Renal cortical epithelial cell (primary cell): ENCODE measurements around the gene DDX10. TPM values are rescaled to one million over a fixed set of nuclear protein-coding genes. Genes with fewer than 3 reads are reported as not detected.
A peak's percentile ranks its signal among the peaks of the same experiment; 100 is the strongest.

ENCODE experiments used
- DNase-seq: peaks from one replicate; pipeline ENCODE4 v3.0.0-alpha.2; 2011; ENCODE audit warnings: low read depth
- total RNA-seq: library from RNA; depleted of rRNA; stranded (reverse); fragments of >200 nt; gene quantifications from 2 replicates; pipeline ENCODE4 v1.2.3, GENCODE V29; 2014

DDX10 gene
- total RNA-seq, 1 donor from 2014 or later, result 29.4 TPM

- DNase-seq, result peak; percentile 20
Observed at GRCh38 chr11:108938604-108939003, 273.7 kb downstream of the DDX10 start.

- DNase-seq, result no peak
Observed at GRCh38 chr11:108939135-108939534, 274.3 kb downstream of the DDX10 start.

DNA sequence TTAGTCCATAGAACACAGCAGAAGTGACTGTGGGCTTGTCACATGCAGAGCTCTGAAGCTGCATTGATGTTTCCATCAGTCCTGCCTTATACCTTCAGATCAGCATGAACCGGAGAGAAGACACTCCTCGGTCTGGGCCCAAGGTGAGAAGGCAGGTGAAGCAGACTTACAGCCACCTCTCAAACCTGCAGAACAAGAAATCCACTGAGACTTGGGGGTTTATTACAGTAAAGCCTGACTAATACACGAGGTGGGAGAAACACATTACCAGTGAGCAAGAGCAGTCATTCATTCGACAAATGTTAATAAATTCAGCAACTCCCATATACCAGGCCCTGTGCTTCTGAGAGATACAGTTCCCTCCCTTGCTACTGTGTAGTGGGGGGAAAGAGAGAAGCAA lies 279.0 kb downstream of the DDX10 start:
- no peak for DNase-seq

- DNase-seq, result no peak
Observed at GRCh38 chr11:108944471-108945178, 279.8 kb downstream of the DDX10 start.

- no peak for DNase-seq
Observed at GRCh38 chr11:108945341-108945740, 280.5 kb downstream of the DDX10 start.

DNA sequence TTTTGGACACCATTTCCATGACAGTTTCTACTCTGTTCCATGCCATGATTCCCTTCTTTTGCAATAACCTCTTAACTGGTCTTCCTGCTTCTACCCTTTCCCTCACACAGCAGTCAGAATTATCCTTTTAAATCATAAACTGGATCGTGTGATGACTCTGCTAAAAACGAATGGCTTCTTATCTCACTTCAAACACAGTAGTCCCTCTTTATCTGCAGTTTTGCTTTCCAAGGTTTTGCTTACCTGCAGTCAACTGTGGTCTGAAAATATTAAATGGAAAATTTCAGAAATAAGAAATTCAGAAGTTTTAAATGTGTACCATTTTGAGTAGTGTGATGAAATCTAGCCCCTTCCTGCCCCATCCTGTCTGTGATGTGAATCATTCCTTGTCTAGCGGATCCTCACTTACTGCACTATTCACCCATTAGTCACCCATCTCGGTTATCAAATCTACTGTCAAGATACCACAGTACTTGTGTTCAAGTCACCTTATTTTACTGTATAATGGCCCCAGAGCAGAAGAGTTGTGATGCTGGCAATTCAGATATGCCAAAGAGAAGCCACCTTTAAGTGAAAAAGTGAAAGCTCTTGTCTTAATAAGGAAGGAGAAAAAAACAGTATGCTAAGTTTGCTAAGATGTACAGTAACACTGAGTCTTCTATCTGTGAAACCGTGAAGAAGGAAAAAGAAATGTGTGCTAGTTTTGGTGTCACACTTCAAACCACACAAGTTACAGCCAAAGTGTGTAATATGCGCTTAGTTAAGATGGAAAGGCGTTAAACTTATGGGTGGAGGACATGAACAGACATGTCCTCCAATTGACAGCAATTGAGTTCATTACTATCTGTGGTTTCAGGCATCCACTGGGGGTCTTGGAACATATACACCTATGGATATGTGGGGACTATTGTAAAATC lies 283.0 kb downstream of the DDX10 start:
- DNase-seq, result no peak

DNA sequence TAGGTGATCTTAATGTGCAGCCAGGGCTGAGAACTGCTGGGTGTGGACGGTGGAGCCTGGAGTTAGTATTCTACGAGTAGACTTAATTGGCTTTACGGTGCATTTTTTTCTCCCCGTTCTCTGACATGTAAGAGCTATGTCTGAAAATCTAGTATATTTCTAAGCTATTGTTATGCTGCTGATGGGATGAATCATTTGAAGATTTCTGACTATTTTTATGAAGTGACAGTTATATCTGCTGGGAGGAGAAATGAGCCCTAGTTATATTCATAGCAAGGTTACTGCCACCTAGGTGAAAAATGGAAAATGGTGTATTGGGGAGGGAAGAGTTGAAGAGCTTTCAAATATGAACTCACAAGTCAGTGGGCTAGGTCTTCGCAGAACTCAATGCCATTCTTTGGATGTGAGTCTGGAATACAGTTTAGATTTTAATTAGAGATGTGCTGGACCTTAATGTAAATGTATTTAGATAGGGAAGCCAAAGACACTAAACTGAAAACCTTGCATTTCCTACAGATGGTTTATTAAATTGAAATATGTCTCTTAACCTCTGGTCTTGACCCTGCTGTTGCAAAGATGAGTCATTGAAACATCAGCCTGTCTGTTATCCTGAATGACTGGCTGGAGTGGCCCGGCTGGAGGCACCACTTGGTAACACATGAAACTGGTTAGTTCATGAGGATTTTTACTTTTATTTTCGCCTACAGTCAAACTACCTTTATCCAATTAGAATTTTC lies 293.7 kb downstream of the DDX10 start:
- DNase-seq, result peak; percentile 23

DNA sequence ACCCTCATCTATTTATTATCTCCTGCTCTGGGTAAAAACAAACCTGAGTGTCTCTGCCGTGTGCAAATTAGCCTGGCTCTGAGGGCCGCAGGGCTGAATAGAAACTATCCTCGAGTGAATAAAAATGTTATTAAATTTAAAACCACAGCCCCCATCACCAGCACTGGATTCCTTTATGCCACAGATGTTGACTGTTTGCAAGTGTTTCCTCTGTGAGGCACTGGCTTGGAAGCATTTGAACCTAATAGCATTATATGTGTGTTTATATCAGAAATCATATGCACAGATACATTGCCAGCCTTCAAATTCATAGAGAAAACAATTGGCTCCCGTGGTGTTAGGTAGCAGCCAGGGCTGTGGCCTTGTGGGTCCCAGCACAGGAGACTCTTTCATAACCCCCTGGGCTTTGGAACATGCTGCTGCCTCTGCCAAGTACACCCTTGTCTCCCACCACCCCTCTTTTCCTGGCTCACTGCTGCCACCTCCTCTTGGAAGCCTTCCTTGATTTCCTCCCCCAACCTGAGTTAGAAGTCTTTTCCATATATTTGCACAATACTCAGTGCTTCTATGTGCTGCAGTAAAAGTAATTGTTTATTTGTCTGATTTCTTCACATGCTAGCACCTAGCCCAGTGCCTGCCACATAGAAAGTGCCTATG lies 294.4 kb downstream of the DDX10 start:
- DNase-seq, result no peak

DNA sequence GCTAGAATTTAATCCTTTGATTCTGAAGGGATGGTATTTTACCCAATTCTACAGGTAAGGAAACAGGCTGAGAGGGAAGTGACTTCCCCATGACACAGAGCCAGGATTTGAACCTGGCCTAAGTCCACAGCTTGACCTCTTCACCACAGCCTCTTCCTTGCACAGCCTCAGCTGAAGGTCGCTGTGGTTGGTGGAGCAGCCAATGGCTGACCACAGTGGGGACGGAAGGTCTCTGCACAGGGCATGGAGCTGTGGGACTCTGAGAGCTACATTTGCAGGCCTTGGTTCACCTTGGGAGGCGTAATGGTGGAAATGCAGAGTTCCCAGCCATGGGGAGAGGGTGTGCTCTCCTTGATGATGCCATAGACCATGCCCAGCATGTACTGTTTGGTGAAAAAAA lies 295.0 kb downstream of the DDX10 start:
- DNase-seq, result no peak

DNA sequence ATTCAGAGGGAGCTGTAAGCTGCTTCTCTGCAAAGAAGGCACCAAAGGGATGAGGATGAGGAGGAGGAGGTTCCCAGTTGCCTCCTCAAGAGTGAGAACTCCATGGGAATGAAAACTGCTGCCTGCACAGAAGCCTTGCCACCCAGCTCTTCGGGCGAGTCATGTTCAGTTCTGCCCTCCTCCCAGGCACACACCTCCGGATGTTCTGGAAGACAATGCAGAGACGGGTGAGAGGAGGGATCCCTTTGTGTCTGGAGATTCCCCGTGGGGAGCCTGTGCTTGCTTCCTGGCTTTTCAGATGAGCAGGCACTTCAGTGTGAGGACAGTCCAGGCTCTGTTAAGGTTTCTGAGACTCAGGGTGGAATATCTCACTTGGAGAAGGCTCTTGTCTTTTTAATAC lies 295.6 kb downstream of the DDX10 start:
- no peak for DNase-seq

DNA sequence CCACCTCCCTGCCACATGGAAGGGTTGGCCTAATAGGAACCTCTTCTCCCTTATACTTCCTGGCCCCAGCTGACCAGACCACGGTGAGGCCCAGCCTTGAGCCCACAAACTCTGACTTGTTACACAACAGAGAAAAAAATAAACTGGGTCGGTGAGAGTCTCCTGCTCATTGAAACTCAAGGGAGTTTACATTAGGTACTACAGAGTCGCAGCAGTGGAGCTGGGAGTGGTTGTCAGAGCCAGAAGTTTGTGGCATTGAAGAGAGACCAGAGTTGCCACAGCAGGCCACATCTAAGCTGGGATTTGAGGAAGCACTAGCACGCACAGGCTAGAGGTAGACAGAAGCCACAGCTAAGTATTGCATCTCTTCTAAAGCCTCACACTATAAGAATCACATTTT lies 296.2 kb downstream of the DDX10 start:
- DNase-seq, result no peak

DNA sequence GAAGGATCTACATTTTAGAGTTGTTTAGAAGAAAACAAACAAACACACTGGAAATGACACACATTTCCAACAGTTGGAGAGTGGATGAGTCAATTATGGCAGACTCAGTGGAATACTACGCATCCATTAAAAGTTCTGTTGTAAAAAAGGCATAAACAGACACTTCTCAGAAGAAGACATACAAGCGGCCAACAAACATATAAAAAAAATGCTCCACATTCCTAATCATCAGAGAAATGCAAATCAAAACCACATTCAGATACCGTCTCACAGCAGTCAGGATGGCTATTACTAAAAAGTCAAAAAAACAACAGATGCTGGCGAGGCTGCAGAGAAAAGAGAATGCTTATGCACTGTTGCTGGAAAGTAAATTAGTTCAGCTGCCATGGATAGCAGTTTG lies 298.2 kb downstream of the DDX10 start:
- no peak for DNase-seq

- DNase-seq, result peak; percentile 85
Observed at GRCh38 chr11:108965306-108966001, 300.6 kb downstream of the DDX10 start.

GRCh38 chr11:108966206-108966605 lies 301.3 kb downstream of the DDX10 start:
- no peak for DNase-seq

- DNase-seq, result no peak
Observed at GRCh38 chr11:108966978-108967377, 302.1 kb downstream of the DDX10 start.

GRCh38 chr11:108967571-108967970 lies 302.7 kb downstream of the DDX10 start:
- DNase-seq, result no peak

GRCh38 chr11:108970221-108970991 lies 305.5 kb downstream of the DDX10 start:
- peak; percentile 29 for DNase-seq

- peak; percentile 87 for DNase-seq
Observed at GRCh38 chr11:108973402-108974162, 308.7 kb downstream of the DDX10 start.

- DNase-seq, result no peak
Observed at GRCh38 chr11:108975026-108975425, 310.2 kb downstream of the DDX10 start.

- no peak for DNase-seq
Observed at GRCh38 chr11:108975641-108976071, 310.8 kb downstream of the DDX10 start.
